Measurements from ENCODE around the gene SEC31B.

- TF ChIP-seq MAX (IDR thresholded peaks at IDR 0.05; ENCODE audit: insufficient read depth, insufficient read length) (no peak), CTCF (IDR thresholded peaks at IDR 0.05; ENCODE audit: extremely low read depth in 1 of 2, insufficient read depth in 1 of 2, low read depth in 1 of 2, low read length in 2 of 2) (no peak), POLR2A (IDR thresholded peaks at IDR 0.05; ENCODE audit: low read depth, low read length) (no peak), MYC (IDR thresholded peaks at IDR 0.05; ENCODE audit: low read depth, low read length) (no peak), POLR2AphosphoS5 (IDR thresholded peaks at IDR 0.05; ENCODE audit: insufficient read depth, low read depth, low read length) (no peak), EZH2 (IDR thresholded peaks at IDR 0.05; ENCODE audit: borderline replicate concordance, low read depth, low read length, severe bottlenecking) (no peak)
Measured at GRCh38 chr10:100528921-100529474, 9.3 kb upstream of the SEC31B start.

Data from endothelial cell of umbilical vein (primary cell).